Stimulated activated CD4-positive, alpha-beta T cell treated with anti-CD3 and anti-CD28 coated beads, Interleukin-12 subunit alpha, Interleukin-12 subunit beta, amount 100 ng/mL, for 24 hours (primary cell): ENCODE data around the gene CD63.

Experiments used
- DNase-seq, 2 experiments: peaks; one replicate each; pipeline ENCODE4 v3.0.0-alpha.2; 2020; ENCODE audit warnings: low read depth in 2 of 2

CD63 gene

DNA sequence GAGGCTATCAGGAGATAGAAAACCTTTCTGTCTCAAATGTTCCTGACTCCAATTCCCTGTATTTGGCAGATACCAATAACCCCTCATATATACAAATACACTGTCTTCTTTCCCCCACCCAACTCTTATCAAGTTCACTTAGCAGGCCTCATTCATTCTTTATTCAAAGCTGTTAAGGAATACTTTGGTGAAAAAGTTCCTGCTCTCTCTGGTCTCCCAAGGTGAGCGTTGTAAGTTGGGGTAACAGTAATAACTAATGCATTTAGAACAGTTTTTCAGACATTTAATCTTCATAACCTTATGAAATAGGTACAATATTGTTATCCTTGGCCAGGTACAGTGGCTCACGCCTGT, 10.2 kb upstream of the CD63 start:
- no peak for DNase-seq

DNA sequence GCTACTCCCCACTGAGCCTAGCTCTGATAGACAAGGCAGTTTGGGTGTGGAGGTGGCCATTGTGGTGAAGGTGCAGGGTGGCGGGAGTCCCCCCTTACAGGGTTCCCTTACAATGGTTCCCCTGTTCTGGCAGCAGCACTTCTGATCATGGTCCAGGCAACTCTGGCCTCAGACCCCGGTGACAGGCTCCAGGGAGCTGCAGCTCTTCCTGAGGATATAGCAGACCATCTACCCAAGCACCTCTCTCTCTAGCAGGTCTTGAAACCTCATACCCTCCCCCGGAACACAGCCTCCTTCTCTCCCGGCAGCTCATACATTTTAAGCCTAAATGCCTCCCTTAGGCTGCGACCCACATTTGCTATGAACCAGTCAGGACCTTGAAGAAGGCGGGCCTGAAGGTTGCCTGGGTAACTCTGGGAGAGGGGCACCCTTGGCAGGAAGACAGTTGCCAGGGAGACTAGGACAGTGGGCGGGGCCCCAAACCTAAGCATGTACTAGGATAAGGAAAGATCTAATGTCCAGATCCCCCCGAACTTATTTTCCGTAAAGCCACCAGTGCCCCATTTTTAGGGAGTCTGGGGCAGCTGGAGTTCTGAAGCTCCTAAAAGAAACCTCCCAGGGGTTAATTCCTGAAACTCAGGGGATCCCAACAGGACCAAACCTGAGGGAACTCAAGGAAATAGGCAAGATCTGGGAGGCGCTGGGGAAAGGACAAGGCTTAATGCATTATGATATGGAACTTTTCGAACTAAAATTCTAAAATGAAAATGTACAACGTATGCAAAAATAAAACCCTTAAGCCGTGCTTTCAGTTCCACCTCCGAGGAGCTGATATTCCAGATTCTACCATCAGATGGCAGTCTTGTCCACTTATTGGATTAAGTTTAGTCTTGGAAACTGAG, 9.6 kb upstream of the CD63 start:
- DNase-seq, result peak; percentile 65 to 77

DNA sequence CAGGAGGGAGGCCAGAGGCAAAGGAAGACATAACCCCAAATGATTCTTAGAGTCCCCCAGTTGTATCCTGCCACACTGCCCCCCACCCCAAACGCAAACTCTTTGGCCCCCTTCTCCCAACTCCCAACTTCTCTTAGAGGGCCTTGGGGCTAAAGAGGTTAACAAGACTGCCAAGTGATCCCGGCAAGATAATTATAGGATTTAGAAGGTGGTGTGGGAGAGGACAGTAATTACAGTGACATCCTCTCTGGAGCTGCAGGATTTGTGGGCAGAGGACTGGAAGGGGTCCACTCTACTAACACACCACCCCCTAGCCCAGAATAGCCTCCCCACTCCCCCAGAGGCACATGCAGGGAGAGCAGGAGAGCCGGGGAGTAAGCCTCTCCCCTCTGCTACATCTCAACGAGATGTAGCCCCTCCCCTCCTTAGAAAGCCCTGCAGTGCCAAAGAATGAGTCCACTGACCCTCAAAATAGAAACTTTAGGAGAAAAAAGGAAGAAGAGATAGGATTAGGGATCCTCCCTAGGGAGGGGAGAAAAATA, 8.8 kb upstream of the CD63 start:
- DNase-seq, result no peak

DNA sequence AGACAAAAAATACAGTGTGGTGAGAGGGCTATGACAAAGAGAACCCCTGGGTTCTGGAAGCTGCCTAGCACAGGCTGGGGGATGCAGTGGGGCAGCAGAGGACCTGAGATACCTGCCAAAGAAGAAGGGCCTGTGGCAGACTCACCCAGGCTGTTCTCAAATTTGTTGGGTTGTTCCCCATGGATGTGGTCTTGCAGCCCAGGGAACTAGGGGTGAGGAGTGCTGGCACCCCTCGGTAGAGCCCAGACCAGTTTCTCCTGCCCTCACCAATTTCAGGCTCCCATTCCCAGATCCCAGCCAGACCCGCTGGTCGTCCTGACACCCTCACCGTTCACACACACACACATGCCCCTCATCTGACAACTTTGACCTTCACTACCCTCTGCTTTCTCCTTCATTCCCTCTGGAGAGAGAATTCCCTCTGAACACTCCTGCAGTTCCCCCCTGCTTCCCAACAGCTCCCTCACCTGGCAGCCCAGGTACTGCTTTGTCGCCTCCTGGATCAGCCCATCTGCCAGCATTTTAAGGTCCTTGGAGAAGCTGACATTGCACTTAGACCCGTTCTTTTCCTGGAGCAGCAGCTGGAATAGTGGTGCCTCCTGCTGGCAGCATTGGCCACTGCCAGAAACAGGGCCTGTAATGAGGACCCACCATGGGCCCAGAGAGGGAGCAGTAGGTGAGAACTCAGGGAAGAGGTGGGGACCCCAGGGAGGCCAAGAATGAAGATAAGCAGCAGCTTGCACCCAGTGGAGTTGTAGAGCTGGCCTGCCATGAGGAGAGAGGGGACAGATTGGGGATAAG, 8.2 kb upstream of the CD63 start:
- peak in 1 of 2 experiments; percentile 57 for DNase-seq

- no peak for DNase-seq
Measured at GRCh38 chr12:55736076-55736475, 7.3 kb upstream of the CD63 start.

DNA sequence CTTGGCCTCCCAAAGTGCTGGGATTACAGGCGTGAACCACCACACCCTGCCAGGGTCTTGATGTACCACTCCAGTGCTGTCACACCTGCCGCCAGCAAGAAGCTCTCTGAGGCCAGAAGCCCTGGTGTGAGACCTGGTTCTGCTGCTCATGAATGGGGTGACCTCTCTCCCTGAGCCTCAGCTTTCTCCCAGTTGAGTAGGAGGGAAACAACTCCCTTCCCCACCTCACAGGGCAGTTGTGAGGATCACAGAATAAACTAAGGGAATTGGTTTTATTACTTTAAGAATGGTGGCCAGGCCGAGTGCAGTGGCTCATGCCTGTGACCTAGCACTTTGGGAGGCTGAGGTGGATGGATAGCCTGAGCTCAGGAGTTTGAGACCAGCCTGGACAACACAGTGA, 5.8 kb upstream of the CD63 start:
- no peak for DNase-seq

DNA sequence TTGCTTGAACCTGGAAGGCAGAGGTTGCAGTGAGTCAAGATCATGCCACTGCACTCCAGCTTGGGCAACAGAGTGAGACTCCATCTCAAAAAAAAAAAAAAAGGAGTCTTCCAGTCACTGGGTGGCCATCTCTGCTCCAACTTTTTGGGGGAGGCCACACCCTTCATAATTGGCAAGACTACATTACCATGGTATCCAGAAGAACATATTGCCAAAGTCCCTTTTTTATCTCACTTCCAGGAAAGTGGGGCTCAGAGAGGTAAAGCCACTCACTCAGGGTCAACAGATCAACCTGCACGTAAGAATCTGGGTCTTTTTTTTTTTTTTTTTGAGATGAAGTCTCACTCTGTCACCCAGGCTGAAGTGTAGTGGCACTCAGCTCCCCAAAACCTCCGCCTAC, 5.0 kb upstream of the CD63 start:
- no peak for DNase-seq

GRCh38 chr12:55733021-55733555, 4.3 kb upstream of the CD63 start:
- DNase-seq, result no peak

DNA sequence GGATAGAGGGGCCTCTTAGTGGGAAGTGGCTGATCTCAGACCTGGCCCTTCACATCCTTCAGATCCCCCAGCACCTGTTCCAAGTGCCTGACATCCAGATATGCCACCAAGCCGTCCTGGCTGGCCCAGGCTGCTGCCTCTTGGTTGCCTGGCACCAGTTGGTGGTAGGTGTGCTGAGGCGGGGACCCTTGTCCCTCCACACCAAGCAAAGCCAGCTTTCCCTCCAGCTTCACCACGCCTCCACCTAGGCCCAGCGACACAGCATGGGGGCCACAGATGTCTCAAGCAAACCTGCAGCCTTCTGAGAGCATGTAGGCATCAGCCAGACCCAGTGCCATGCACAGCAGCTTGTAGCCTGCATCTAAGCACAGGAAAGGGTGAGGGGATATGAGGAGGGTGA, 3.5 kb upstream of the CD63 start:
- no peak for DNase-seq

DNA sequence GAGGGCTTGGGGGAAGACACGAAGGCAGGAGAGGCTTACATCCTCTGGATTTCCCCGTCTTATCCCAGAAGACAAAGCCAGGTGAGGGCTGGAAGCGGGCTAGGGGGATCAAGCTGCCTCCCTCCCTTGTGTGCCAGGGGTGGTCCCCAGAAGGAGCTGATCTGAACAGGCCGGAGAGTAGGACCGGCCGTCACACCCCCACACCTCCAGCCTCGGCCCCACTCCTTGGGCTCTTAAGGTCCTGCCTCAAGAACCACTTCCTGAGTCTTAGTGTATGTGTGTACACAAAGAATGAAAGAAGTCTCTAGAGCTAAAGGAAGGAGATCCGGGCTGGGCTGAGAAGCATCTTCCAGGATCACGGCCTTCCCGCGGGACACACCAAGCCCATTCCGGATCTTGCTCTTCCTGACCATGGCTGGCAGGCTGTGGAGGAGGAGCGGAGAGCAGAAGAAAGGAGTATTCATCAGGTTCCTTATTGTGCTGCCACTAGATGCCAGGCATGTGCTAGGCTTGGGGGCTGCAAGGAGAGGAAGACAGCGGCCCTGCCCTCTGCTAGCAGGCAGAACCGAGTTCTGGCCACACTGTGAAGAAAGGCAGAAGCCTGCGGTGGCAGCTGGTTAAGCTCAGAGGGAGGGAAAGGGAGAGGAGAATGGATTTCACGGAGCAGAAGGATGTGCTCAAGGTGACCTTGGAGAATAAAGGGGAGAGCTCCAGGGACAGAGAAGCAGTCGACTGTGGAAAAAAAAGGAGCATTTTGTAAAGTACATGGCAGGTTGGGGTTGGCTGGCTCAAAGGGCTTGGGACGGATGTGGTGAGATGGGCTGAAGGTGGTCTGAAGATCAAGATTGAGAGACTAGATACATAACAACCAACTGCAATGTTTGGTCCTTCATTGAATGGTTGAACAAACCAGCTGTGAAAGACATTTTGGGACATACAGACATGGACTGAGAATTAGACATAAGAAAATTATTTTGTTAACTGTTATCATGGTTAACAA, 1.3 kb upstream of the CD63 start:
- DNase-seq, result no peak

GRCh38 chr12:55728186-55728938, 447 bp downstream of the CD63 start:
- no peak for DNase-seq

- no peak for DNase-seq
Measured at GRCh38 chr12:55727643-55728185, 1.1 kb downstream of the CD63 start.

DNA sequence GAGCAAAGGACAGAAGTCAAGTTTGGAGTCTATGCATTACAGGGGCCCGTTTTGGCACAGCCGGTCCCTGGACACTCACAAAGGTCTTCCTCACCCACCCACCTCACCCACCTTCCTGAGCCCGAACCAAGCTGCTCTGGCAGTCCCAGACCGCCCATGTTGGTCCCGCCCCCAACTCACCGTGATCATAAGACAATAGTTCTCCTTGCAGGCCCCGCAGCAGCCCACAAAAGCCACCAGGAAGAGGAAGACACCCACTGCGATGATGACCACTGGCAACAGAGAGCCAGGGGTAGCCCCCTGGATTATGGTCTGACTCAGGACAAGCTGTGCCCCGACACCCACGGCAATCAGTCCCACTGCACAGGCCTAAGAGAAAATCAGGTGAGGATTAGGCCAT, 1.8 kb downstream of the CD63 start:
- no peak for DNase-seq

GRCh38 chr12:55725556-55725955, 3.3 kb downstream of the CD63 start:
- DNase-seq, result no peak

DNA sequence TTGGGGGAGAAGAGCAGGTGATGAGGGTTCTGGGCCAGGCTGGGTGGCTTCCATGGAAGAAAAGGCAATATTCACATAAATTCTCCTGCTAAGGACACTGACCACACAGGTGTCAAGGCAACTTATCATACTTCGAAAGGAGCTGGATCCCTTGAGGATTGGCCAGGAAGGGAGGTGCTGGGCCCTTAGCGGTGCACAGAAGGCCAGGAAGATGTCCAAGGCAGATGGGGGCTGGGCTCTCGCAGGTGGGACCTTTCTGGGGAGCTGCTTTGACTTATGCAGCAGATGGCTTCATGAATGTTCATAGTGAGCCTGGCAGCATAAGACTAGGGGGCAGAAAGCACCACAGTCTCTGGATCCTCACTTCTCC, 3.9 kb downstream of the CD63 start:
- no peak for DNase-seq

DNA sequence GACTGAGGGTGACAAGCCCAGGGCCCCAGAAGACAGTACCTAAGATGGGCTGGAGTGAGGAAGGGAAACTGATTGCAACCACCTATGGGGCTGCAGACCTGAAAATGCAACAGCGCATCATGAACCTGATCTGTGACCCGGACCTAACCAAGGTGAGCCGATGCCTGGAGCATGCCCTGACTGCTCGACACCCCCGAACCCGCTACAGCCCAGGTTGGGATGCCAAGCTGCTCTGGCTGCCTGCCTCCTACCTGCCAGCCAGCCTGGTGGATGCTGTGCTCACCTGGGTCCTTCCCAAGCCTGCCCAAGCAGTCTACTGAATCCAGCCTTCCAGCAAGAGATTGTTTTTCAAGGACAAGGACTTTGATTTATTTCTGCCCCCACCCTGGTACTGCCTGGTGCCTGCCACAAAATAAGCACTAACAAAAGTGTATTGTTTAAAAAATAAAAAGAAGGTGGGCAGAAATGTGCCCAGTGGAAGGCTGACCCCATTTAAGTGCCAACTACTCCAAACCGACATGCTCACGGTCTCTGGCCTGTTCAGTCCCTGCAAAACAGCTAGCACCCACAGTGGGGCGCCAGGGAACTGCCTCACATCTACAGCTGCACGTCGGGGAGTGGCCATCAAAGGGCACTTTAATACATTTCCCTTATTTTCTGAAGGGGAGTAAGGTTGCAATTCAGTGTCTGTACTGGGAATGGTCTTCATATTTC, 4.4 kb downstream of the CD63 start:
- peak in 1 of 2 experiments; percentile 56 for DNase-seq

DNA sequence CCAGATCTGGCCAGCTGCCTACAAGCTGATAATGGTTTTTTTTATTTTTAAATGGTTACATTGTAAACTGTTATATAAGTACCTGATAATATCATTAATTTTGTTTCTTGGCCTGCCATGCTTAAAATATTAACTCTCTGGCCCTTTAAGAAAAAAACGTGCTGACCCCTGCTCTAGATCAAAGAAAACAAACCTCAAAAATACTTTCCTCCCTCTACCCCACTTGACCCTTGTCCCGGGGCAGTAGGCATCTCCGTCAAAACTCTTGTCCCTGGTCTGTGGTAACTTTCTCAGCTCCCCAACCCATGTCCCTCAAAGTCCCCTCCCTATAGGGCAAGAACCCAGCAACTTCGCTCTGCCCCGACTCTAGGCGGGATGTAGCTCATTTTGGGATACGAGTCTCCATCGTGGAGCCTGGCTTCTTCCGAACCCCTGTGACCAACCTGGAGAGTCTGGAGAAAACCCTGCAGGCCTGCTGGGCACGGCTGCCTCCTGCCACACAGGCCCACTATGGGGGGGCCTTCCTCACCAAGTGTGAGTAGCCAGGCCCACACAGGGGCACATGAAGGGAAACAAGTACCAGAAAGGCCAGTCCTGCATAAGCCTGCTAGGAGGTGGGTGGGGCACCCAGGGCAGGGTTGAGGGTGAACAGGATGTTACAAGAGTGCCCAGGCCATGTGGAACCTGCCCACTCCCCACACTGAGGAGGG, 5.1 kb downstream of the CD63 start:
- no peak for DNase-seq

GRCh38 chr12:55722948-55723347, 5.9 kb downstream of the CD63 start:
- no peak for DNase-seq

DNA sequence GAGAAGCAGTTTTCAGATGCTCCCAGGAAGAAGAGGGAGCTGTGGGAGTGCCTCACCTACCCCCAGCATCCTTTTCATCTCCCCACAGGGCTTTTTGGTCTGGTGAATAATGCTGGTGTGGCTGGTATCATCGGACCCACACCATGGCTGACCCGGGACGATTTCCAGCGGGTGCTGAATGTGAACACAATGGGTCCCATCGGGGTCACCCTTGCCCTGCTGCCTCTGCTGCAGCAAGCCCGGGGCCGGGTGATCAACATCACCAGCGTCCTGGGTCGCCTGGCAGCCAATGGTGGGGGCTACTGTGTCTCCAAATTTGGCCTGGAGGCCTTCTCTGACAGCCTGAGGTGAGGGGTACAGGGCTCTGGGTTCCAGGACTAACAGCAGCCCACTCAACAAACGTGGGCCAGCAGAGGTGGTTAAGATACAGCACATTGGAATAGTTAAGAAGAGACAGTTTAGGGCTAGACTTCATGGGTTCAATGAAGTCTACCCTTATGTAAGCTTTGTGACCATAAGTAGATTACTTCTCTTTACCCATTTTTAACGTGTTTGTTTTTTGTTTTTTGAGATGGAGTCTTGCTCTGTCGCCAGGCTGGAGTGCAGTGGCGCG, 7.1 kb downstream of the CD63 start:
- DNase-seq, result no peak
